Dermis blood vessel endothelial cell (primary cell): ENCODE measurements around the gene FKBP11. TPM values are rescaled to one million over a fixed set of nuclear protein-coding genes. Genes with fewer than 3 reads are reported as not detected.
"Not testable (repeated sequence)": the region's sequence is repeated elsewhere in the genome, so short reads cannot be mapped to it uniquely, and the experiment has no call there.

Experiments
- DNase-seq: peaks from one replicate; pipeline ENCODE4 v3.0.0; 2010
- total RNA-seq: library from RNA; depleted of rRNA; stranded (reverse); fragments of >200 nt; gene quantifications from 2 replicates; pipeline ENCODE4 v1.2.3, GENCODE V29; 2014

The FKBP11 gene
- total RNA-seq, 1 donor from 2014 or later, result 11.6 TPM

DNA sequence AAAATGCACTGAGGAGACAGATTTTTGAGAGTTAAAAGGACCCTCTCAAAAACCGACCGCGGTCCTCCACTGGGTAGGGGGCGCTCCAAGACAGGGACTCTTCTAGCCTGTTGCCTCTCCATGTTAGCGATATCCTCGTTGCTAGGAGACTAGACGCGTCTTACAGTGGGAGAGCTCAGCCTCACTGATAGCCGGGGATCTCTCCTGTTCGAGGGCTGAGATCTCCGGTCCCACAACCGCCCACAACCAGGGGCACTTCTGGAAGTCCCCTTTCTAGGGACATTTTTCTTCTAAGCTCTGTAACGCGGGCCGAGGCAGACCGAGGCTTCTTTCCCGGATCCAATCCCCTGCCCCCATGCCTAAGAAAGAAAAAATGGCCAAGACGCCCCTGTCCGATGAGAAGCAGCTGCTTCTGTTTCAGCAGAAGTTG lies 21.3 kb downstream of the FKBP11 start:
- peak; percentile 90 for DNase-seq

- DNase-seq, result peak; percentile 37
Observed at GRCh38 chr12:48903363-48903981, 21.8 kb downstream of the FKBP11 start.

GRCh38 chr12:48901278-48901677 lies 24.0 kb downstream of the FKBP11 start:
- no peak for DNase-seq

- no peak for DNase-seq
Observed at GRCh38 chr12:48899651-48900050, 25.6 kb downstream of the FKBP11 start.

GRCh38 chr12:48894271-48894670 lies 31.0 kb downstream of the FKBP11 start:
- no peak for DNase-seq

DNA sequence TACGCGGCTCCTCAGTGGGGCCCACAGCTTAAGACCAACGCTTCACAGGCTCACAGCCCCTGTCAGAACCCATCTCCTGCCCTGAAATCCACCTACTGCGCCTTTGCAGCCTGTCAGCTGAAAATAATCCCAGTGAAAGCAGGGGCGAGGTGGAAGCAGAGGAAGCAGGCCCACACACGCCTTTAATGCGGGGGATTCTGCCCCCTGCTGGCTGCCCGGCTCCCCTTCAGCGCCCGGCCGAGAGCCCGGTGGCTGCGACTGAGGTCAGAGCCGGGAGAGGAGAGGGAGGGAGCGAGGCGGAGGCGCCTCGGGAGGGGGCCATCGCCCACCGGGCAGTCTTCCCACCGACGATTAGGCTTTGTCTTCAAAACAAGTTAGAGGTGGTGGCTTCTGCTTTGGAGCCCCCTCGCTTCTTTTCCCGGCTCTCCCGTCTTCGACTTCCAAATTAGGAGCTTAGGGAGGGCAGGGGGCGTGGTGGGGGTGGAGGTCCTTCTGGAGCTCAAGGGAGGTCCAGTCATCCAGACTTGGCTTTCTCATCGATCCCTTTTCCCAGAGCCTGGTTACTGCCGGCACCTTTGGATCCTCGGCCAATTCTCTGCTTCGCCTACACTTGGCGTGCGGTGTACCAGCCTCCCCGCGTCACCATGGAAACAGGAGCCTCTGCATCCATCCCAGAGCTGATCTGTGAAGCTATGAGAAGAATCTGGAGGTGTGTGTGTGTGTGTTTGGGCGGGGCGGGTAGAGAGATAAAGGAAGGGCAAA lies 34.5 kb downstream of the FKBP11 start:
- DNase-seq, result peak; percentile 86

DNA sequence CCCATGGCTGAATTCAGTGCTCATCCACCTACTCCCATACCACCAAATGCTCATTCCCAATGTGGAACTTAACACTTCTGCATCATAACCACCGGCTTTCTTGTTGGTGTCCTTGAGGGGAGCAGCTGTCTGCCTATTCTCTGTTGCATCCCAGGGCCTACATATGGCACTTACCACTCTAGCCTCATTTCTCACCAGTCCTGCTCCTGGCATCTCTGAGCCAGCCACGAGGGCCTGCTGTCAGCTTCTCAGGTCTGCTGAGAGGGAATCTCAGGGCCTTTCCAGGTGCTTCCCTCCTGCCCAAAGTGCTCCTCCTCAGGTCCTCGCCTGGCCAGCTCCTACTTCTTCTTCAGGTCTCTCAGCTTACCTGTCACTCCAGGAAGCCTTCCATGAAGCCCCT lies 35.6 kb downstream of the FKBP11 start:
- no peak for DNase-seq

DNA sequence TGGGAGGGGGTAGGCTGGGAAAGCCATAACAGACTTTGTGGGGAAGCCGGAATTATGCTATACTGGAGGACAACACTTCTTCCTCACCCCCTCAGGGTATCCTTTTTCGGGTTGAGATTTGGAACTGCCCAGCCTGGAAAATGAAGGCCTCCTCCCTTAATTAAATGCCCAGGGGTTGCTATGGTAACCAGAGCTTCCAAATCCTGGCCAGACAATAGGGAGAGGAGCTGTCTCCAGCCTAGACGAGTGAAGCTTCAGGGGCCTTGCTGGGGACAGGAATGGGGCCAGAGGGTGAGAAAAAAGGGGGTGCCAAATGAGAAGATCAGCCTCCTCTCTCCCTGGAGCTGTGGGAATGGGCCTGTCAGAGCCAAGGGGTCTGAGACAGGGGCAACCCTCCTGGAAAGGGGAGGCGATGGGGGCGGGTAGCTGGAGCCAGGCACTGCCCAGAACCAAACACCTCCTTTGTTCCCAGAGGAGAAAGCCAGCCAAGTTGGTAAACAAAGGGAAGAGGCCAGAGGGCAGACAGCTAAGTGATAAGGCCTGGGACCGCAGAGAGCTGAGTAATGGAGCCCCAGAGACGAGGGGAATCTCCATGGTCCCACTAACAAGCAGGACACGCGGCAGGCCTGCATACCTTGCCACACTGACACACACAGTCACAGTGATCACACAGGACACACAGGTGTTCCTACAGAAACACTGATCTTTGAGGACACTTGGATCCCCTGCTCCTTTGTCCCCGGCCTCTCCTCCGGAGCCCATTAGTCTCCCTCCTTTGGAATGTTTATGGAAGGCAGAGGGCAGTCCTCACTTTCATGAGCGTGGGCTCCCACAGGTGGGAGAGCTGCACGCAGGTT lies 41.8 kb downstream of the FKBP11 start:
- peak; percentile 67 for DNase-seq

GRCh38 chr12:48882972-48883304 lies 42.4 kb downstream of the FKBP11 start:
- peak; percentile 20 for DNase-seq

DNA sequence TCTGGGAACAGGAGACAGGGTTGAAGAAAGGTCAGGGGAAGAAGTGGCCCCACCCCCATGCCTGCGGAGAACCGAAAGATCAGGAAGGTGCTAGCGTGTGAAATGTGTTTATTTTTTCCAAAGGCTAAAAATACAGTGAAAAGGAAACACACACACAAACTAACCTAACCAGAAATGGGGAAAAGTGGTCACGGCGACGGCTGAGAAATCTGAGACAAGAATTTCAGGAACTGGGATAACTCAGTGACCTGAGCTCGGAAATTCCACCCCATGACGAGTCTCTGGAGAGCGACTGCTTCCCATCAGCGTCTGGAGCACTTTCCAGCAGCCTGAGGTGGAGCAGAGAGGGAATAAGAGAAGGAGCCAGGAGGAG lies 43.0 kb downstream of the FKBP11 start:
- peak; percentile 91 for DNase-seq

DNA sequence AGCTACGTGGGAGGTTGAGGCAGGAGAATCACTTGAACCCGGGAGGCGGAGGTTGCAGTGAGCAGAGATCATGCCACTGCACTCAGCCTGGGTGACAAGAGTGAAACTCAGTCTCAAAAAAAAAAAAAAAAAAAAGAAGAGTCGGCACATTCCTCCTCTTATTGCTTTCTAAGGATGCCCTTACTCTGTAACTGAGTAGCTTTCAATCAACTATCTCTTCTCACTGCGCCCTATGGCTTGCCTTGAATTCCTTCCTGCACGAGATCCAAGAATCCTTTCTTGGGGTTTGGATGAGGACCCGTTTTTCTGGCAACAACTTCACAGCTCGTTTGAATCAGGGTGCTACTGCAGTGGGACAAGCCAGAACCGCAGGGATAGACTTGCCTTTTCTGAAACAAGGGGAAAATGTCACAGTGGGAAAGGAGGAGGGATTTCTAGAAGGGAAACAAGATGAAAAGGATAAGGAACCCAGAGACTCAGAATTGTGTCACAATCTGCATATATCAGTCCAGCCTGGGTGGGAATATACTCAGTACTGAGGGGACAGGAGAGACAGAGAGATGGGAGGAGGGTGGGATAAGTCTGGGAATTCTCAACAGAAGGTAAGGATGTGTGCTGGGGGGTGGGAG lies 43.5 kb downstream of the FKBP11 start:
- DNase-seq, result no peak

- no peak for DNase-seq
Observed at GRCh38 chr12:48880647-48881046, 44.6 kb downstream of the FKBP11 start.

- DNase-seq, result no peak
Observed at GRCh38 chr12:48878548-48878947, 46.7 kb downstream of the FKBP11 start.

- peak; percentile 34 for DNase-seq
Observed at GRCh38 chr12:48875944-48876515, 49.3 kb downstream of the FKBP11 start.

GRCh38 chr12:48873534-48873933 lies 51.8 kb downstream of the FKBP11 start:
- not testable (repeated sequence) for DNase-seq

DNA sequence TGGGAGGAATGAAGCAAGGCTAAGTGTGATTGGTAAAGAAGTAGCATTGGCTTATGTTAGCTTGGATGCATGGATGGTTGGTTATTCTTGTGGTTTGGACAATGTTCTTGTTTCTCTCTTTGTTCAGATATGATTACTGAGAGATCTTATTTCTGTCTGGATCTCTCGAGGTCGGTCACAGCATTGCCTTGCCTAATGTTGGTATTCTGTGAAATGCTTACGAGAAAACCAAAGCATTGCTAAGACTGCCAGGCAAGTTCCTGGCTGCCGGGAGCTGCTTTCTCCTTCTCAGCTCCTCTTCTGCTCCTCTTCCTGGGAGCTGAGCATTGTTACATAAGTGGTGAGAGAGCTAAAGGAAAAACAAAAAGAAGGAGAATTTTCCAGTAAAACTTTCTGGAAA lies 52.2 kb downstream of the FKBP11 start:
- DNase-seq, result no peak

Other genes starting within 250 kb of the FKBP11 start
- gene KANSL2, start 243.3 kb downstream of the FKBP11 start, total RNA-seq, result 55.8 and 63.0 TPM in 2 replicates
- 25.9 and 28.3 TPM in 2 replicates for gene CCNT1, start 208.8 kb downstream of the FKBP11 start, total RNA-seq
- 39.0 and 43.3 TPM in 2 replicates for gene ADCY6, start 136.4 kb downstream of the FKBP11 start, total RNA-seq
- gene CACNB3, start 107.0 kb downstream of the FKBP11 start, total RNA-seq, result 16.3 and 20.0 TPM in 2 replicates
- 115 and 124 TPM in 2 replicates for gene DDX23, start 73.3 kb downstream of the FKBP11 start, total RNA-seq
- 3.4 and 10.9 TPM in 2 replicates for gene RND1, start 59.6 kb downstream of the FKBP11 start, total RNA-seq
- 46.1 and 61.5 TPM in 2 replicates for gene ARF3, start 32.0 kb upstream of the FKBP11 start, total RNA-seq
- 0.05 TPM in 1 of 2 replicates, not detected in the other for gene WNT10B, start 46.2 kb upstream of the FKBP11 start, total RNA-seq
- not detected in 2 replicates for gene WNT1, start 52.8 kb upstream of the FKBP11 start, total RNA-seq
- under 0.01 and 0.19 TPM in 2 replicates for gene DDN, start 73.9 kb upstream of the FKBP11 start, total RNA-seq
- 40.3 and 48.2 TPM in 2 replicates for gene PRKAG1, start 93.3 kb upstream of the FKBP11 start, total RNA-seq
- gene KMT2D, start 135.3 kb upstream of the FKBP11 start, total RNA-seq, result 41.2 and 99.0 TPM in 2 replicates
- 1.2 and 2.0 TPM in 2 replicates for gene RHEBL1, start 144.5 kb upstream of the FKBP11 start, total RNA-seq
- 1.2 and 3.7 TPM in 2 replicates for gene DHH, start 169.3 kb upstream of the FKBP11 start, total RNA-seq
- gene LMBR1L, start 185.4 kb upstream of the FKBP11 start, total RNA-seq, result 101 and 122 TPM in 2 replicates
- 1,075 and 1,939 TPM in 2 replicates for gene TUBA1B, start 205.9 kb upstream of the FKBP11 start, total RNA-seq